ENCODE results near the gene VASP. TPM values are rescaled to one million over a fixed set of nuclear protein-coding genes. Genes with fewer than 3 reads are reported as not detected.

The VASP gene
- total and polyA plus RNA-seq, 2 experiments from 2014 or later, result 60.3 to 147 TPM

- Mint-ChIP-seq H3K9me3 (peaks cover 3% of the 10 kb centered on the region; the same call in 2 of the 3 replicates), H3K27me3 (ENCODE audit: insufficient read depth, low read depth, poor library complexity) (peaks cover 6% of the 10 kb centered on the region), H3K4me3 (no peak overlapping the region), H3K4me1 (no peaks in the 10 kb centered on the region), H3K36me3 (ENCODE audit: low read depth) (no peaks in the 10 kb centered on the region), H3K27ac (no peak overlapping the region)
- DNase-seq (ENCODE audit: low spot score) (no peak), ATAC-seq (no peak)
- Histone ChIP-seq H3K36me3 (ENCODE audit: insufficient read depth) (no peaks in the 10 kb centered on the region), H3F3A (replicated peaks; ENCODE audit: low read depth) (no peaks in the 10 kb centered on the region), H3K27ac (ENCODE audit: low read depth) (no peak overlapping the region), H4K20me1 (replicated peaks; ENCODE audit: insufficient read depth) (no peaks in the 10 kb centered on the region), H3K79me2 (replicated peaks; ENCODE audit: insufficient read depth) (no peaks in the 10 kb centered on the region), H3K4me3 (no peak overlapping the region), H3K4me2 (no peak overlapping the region), H2AFZ (no peak overlapping the region), H3K4me1 (ENCODE audit: insufficient read depth) (no peaks in the 10 kb centered on the region), H3K27me3 (ENCODE audit: insufficient read depth) (no peaks in the 10 kb centered on the region), H3K9me2 (ENCODE audit: insufficient read depth) (no peaks in the 10 kb centered on the region)
- no peak for TF ChIP-seq POLR2AphosphoS5 (IDR thresholded peaks at IDR 0.05; ENCODE audit: low read depth)
- no peak for TF ChIP-seq ZNF331 (CRISPR knock-in tag; IDR thresholded peaks at IDR 0.05; ENCODE audit: low read depth)
- no peak for TF ChIP-seq STAT1 (IDR thresholded peaks at IDR 0.05; ENCODE audit: unreplicated experiment)
- no peak for TF ChIP-seq ZNF462 (CRISPR knock-in tag; IDR thresholded peaks at IDR 0.05)
- TF ChIP-seq EZH2 (IDR thresholded peaks at IDR 0.05; ENCODE audit: low read depth, unreplicated experiment), result no peak
- TF ChIP-seq REST (IDR thresholded peaks at IDR 0.05; ENCODE audit: unreplicated experiment), result no peak
- TF ChIP-seq CTCF (conservative IDR thresholded peaks at IDR 0.05; ENCODE audit: low read depth in 2 of 2), result no peak
- TF ChIP-seq JUNB (IDR thresholded peaks at IDR 0.05; ENCODE audit: unreplicated experiment), result no peak
- no peak for TF ChIP-seq NANOG (IDR thresholded peaks at IDR 0.05; ENCODE audit: borderline replicate concordance)
- no peak for TF ChIP-seq CREB1 (CRISPR knock-in tag; IDR thresholded peaks at IDR 0.05; ENCODE audit: low read depth)
- TF ChIP-seq EZH2phosphoT487 (IDR thresholded peaks at IDR 0.05; ENCODE audit: unreplicated experiment), result no peak
- no peak for TF ChIP-seq ETS1 (IDR thresholded peaks at IDR 0.05)
- TF ChIP-seq ZNF114 (CRISPR knock-in tag; IDR thresholded peaks at IDR 0.05), result no peak
Measured at GRCh38 chr19:45539459-45539858, 32.2 kb downstream of the VASP start.

Data from GM23338 (cell line).